HG03060 (cell line): Measurements from ENCODE around the gene JAK2.
"Not testable (repeated sequence)": the region's sequence is repeated elsewhere in the genome, so short reads cannot be mapped to it uniquely, and the experiment has no call there.

ENCODE experiments used
- ATAC-seq: cut with Tn5 transposase; IDR thresholded peaks from one replicate; pipeline ENCODE4 v1.9.1; 2021; ENCODE audit warnings: low read depth, moderate number of reproducible peaks; ENCODE audit not compliant: unreplicated experiment

Gene JAK2

GRCh38 chr9:4984621-4985385 lies at the start of gene JAK2:
Gene JAK2, plus strand, starts transcription at chr9:4985272. Its CDS starts 36,716 bp downstream, at chr9:5021988.
- ATAC-seq, result peak; percentile 48

- ATAC-seq, result no peak
Observed at GRCh38 chr9:4936277-4936676, 48.8 kb upstream of the JAK2 start.

GRCh38 chr9:4936823-4937222 lies 48.2 kb upstream of the JAK2 start:
- no peak for ATAC-seq

- ATAC-seq, result no peak
Observed at GRCh38 chr9:4937446-4937845, 47.6 kb upstream of the JAK2 start.

GRCh38 chr9:4938496-4938895 lies 46.6 kb upstream of the JAK2 start:
- ATAC-seq, result no peak

- peak; percentile 81 for ATAC-seq
Observed at GRCh38 chr9:4939118-4939561, 45.9 kb upstream of the JAK2 start.

GRCh38 chr9:4942042-4942691 lies 42.9 kb upstream of the JAK2 start:
- not testable (repeated sequence) for ATAC-seq

GRCh38 chr9:4943346-4943745 lies 41.7 kb upstream of the JAK2 start:
- ATAC-seq, result no peak

GRCh38 chr9:4944431-4945211 lies 40.5 kb upstream of the JAK2 start:
- ATAC-seq, result not testable (repeated sequence)

- no peak for ATAC-seq
Observed at GRCh38 chr9:4946937-4947336, 38.1 kb upstream of the JAK2 start.

GRCh38 chr9:4955836-4956235 lies 29.2 kb upstream of the JAK2 start:
- no peak for ATAC-seq

GRCh38 chr9:4959031-4959430 lies 26.0 kb upstream of the JAK2 start:
- ATAC-seq, result no peak

GRCh38 chr9:4962085-4962484 lies 23.0 kb upstream of the JAK2 start:
- no peak for ATAC-seq

GRCh38 chr9:4964540-4964939 lies 20.5 kb upstream of the JAK2 start:
- ATAC-seq, result no peak

GRCh38 chr9:4965174-4965821 lies 19.8 kb upstream of the JAK2 start:
- ATAC-seq, result no peak

- ATAC-seq, result no peak
Observed at GRCh38 chr9:4967523-4967922, 17.5 kb upstream of the JAK2 start.

GRCh38 chr9:4969130-4969529 lies 15.9 kb upstream of the JAK2 start:
- no peak for ATAC-seq

- ATAC-seq, result peak; percentile 81
Observed at GRCh38 chr9:4970970-4971641, 14.0 kb upstream of the JAK2 start.

GRCh38 chr9:4973246-4973645 lies 11.8 kb upstream of the JAK2 start:
- no peak for ATAC-seq

- no peak for ATAC-seq
Observed at GRCh38 chr9:4973902-4974301, 11.2 kb upstream of the JAK2 start.
